Transverse colon (tissue), 4 donors: ENCODE measurements around the gene OSBPL7. TPM values are rescaled to one million over a fixed set of nuclear protein-coding genes. Genes with fewer than 3 reads are reported as not detected.
A peak's percentile ranks its signal among the peaks of the same experiment; 100 is the strongest.

Experiments
- DNase-seq: peaks from one replicate; pipeline ENCODE4 v3.0.0-alpha.2; 2019
- H3K27ac ChIP-seq, 4 donors: fragments of 200-600 bp; sonication (generic); 2 replicates each; pipeline ENCODE4 v1.5.1; 2016 to 2018; ENCODE audit warnings: inconsistent platforms in 4 of 4
- H3K27me3 ChIP-seq: fragments of 200-600 bp; sonication (generic); 2 replicates; pipeline ENCODE4 v1.5.1; 2017; ENCODE audit warnings: inconsistent platforms
- H3K36me3 ChIP-seq, 4 donors: fragments of 200-600 bp; sonication (generic); 2 replicates each; pipeline ENCODE4 v1.5.1; 2017 to 2019; ENCODE audit warnings: inconsistent platforms in 4 of 4
- H3K4me1 ChIP-seq, 4 donors: fragments of 200-600 bp; sonication (generic); 2 replicates each; pipeline ENCODE4 v1.5.1; 2017 to 2020; ENCODE audit warnings: inconsistent platforms in 4 of 4
- H3K4me3 ChIP-seq, 4 donors: fragments of 200-600 bp; sonication (generic); 1 replicate in 1 of 4; 2 replicates in 3 of 4; pipeline versions ENCODE4 v1.5.1 to v1.6.1; 2017 to 2019; ENCODE audit warnings: inconsistent platforms in 4 of 4
- H3K9me3 ChIP-seq, 2 donors: fragments of 200-600 bp; sonication (generic); 2 replicates each; pipeline ENCODE4 v1.5.1; 2017 to 2019; ENCODE audit warnings: inconsistent platforms in 2 of 2
- CTCF ChIP-seq, 5 experiments: fragments of 200-600 bp in 3 of 5; fragments of 450-650 bp in 2 of 5; sonication (generic) in 3 of 5; IDR thresholded peaks; 1 replicate in 2 of 5; 2 replicates in 3 of 5; pipeline ENCODE4 v1.5.1; 2016 to 2017; ENCODE audit warnings: antibody characterized with exemption in 5 of 5, inconsistent platforms in 3 of 5, mild to moderate bottlenecking in 2 of 5, moderate library complexity in 1 of 5
- EP300 ChIP-seq: sonication (generic); formaldehyde crosslinking; IDR thresholded peaks from one replicate; pipeline ENCODE4 v1.6.1; 2017; ENCODE audit warnings: antibody characterized with exemption, low read depth
- POLR2A ChIP-seq: fragments of 450-650 bp; IDR thresholded peaks from one replicate; pipeline ENCODE4 v1.6.1; 2016; ENCODE audit warnings: antibody characterized with exemption, mild to moderate bottlenecking, moderate library complexity
- POLR2AphosphoS5 ChIP-seq, 3 donors: sonication (generic); formaldehyde crosslinking; IDR thresholded peaks; one replicate each; pipeline ENCODE4 v1.6.1; 2016; ENCODE audit warnings: antibody characterized with exemption in 3 of 3
- WGBS, 2 donors: methylation state at CpG; one replicate each; pipeline ENCODE4 v1.1.5; 2018; ENCODE audit warnings: low coverage in 1 of 2; 5-methylcytosine and 5-hydroxymethylcytosine counted together
- in situ Hi-C, 4 donors: fragments of 200-750 bp; cut with MboI; loops; one replicate each; pipeline versions ENCODE4 v1.15.0 to v1.15.1; 2017; ENCODE audit warnings: low sequenced_read_pairs in 3 of 4, low pct_ligation_motif_present in 1 of 4, low pct_unique_long_range_greater_than_20kb in 1 of 4
- intact Hi-C: fragments of 100-400 bp; cut with DNase I; formaldehyde crosslinking; loops from one replicate; pipeline ENCODE4 v1.15.1; 2023; ENCODE audit warnings: low total_unique reads
- total RNA-seq, 4 donors: library from RNA; depleted of rRNA; stranded (reverse); fragments of >200 nt; gene quantifications; one replicate each; pipeline ENCODE4 v1.1.0, GENCODE V29; 2016

Gene OSBPL7
- total RNA-seq, 4 donors from 2014 or later, result 53.5 to 148 (median 75.0) TPM

- Histone ChIP-seq H3K27ac (no peak overlapping the region), H3K9me3 (no peaks in the 10 kb centered on the region), H3K27me3 (no peaks in the 10 kb centered on the region), H3K4me1 (peaks cover 12 to 37% (median 32%) of the 10 kb centered on the region in 4 donors), H3K4me3 (no peak overlapping the region), H3K36me3 (no peaks in the 10 kb centered on the region)
- no peak for TF ChIP-seq CTCF (IDR thresholded peaks at IDR 0.05)
- no peak for TF ChIP-seq EP300
- TF ChIP-seq POLR2AphosphoS5 (IDR thresholded peaks at IDR 0.05), result no peak
- TF ChIP-seq POLR2A, result no peak
- in situ Hi-C loops (loop anchor here in 1 of 4 donors (25.0 kb wide), 1 partner anchor 123 kb away; the partner anchor contains the start of genes CDK5RAP3 and PRR15L), intact Hi-C loops (no loop called here)
- DNase-seq, result no peak
- 88% methylated on average over 5 of the region's 5 CpGs; no CpG with 5 or more reads in 1 of the 2 donors for WGBS, 2 donors
Measured at GRCh38 chr17:47839071-47839470, 17.5 kb upstream of the OSBPL7 start.

GRCh38 chr17:47838636-47839035 is 17.0 kb upstream of the OSBPL7 start:
- no peak for TF ChIP-seq POLR2AphosphoS5 (IDR thresholded peaks at IDR 0.05)
- no peak for TF ChIP-seq POLR2A
- TF ChIP-seq EP300, result no peak
- TF ChIP-seq CTCF (IDR thresholded peaks at IDR 0.05), result no peak
- intact Hi-C loops (no loop called here), in situ Hi-C loops (loop anchor here in 1 of 4 donors (25.0 kb wide), 1 partner anchor 124 kb away; the partner anchor contains the start of genes CDK5RAP3 and PRR15L)
- H3K4me3 ChIP-seq, result no peak overlapping the region
- 93% methylated on average over 10 of the region's 13 CpGs; no CpG with 5 or more reads in 1 of the 2 donors for WGBS, 2 donors
- no peaks in the 10 kb centered on the region for H3K36me3 ChIP-seq
- no peaks in the 10 kb centered on the region for H3K9me3 ChIP-seq
- H3K4me1 ChIP-seq, result peaks cover 12 to 37% (median 32%) of the 10 kb centered on the region in 4 donors
- DNase-seq, result peak; percentile 7
- H3K27ac ChIP-seq, result no peak overlapping the region
- H3K27me3 ChIP-seq, result no peaks in the 10 kb centered on the region

GRCh38 chr17:47837401-47838039 is 15.9 kb upstream of the OSBPL7 start:
- Histone ChIP-seq H3K9me3 (no peaks in the 10 kb centered on the region), H3K27ac (no peak overlapping the region), H3K27me3 (no peaks in the 10 kb centered on the region), H3K4me3 (no peak overlapping the region), H3K4me1 (peaks cover 8 to 26% (median 23%) of the 10 kb centered on the region in 4 donors), H3K36me3 (no peaks in the 10 kb centered on the region)
- TF ChIP-seq EP300 (no peak), CTCF (IDR thresholded peaks at IDR 0.05) (no peak)
- WGBS, 2 donors, result 84% methylated on average over 13 of the region's 13 CpGs; no CpG with 5 or more reads in 1 of the 2 donors
- no peak for DNase-seq
- intact Hi-C loops, result no loop called here
- in situ Hi-C loops, result loop anchor here in 1 of 4 donors (25.0 kb wide), 1 partner anchor 125 kb away; the partner anchor contains the start of genes CDK5RAP3 and PRR15L

- intact Hi-C loops, result no loop called here
- Histone ChIP-seq H3K36me3 (no peaks in the 10 kb centered on the region), H3K27ac (no peak overlapping the region), H3K4me3 (no peak overlapping the region), H3K27me3 (no peaks in the 10 kb centered on the region), H3K9me3 (no peaks in the 10 kb centered on the region), H3K4me1 (peaks cover 12 to 23% (median 20%) of the 10 kb centered on the region in 4 donors)
- DNase-seq, result no peak
- in situ Hi-C loops, result loop anchor here in 1 of 4 donors (25.0 kb wide), 1 partner anchor 126 kb away; the partner anchor contains the start of genes CDK5RAP3 and PRR15L
- 81% methylated on average over 6 of the region's 6 CpGs; no CpG with 5 or more reads in 1 of the 2 donors for WGBS, 2 donors
- TF ChIP-seq POLR2A (no peak), CTCF (IDR thresholded peaks at IDR 0.05) (no peak), POLR2AphosphoS5 (IDR thresholded peaks at IDR 0.05) (no peak), EP300 (no peak)
Measured at GRCh38 chr17:47836601-47837000, 15.0 kb upstream of the OSBPL7 start.
